HG03045 (cell line): ENCODE results near the gene SYTL1.

Experiments used
- ATAC-seq: cut with Tn5 transposase; IDR thresholded peaks from one replicate; pipeline ENCODE4 v1.9.1; 2021; ENCODE audit warnings: mild to moderate bottlenecking, moderate library complexity; ENCODE audit not compliant: unreplicated experiment

SYTL1 gene

GRCh38 chr1:27363766-27364695 is 22.2 kb downstream of the SYTL1 start:
- no peak for ATAC-seq

- no peak for ATAC-seq
Observed at GRCh38 chr1:27364696-27365371, 23.0 kb downstream of the SYTL1 start.

- ATAC-seq: peak; percentile 28
Observed at GRCh38 chr1:27365372-27366112, 23.7 kb downstream of the SYTL1 start.

- peak; percentile 35 for ATAC-seq
Observed at GRCh38 chr1:27366113-27366410, 24.2 kb downstream of the SYTL1 start.

- peak; percentile 43 for ATAC-seq
Observed at GRCh38 chr1:27366411-27367159, 24.8 kb downstream of the SYTL1 start, which contains the start of gene MAP3K6. TSS of gene MAP3K6 (minus strand) at chr1:27366961. CDS start at chr1:27366597, 364 bp downstream.

- no peak for ATAC-seq
Observed at GRCh38 chr1:27367160-27367650, 25.4 kb downstream of the SYTL1 start.

- ATAC-seq: no peak
Observed at GRCh38 chr1:27368869-27369582, 27.2 kb downstream of the SYTL1 start.

GRCh38 chr1:27372022-27372807 is 30.4 kb downstream of the SYTL1 start:
- ATAC-seq: no peak

- ATAC-seq: no peak
Observed at GRCh38 chr1:27372808-27373690, 31.2 kb downstream of the SYTL1 start.

- no peak for ATAC-seq
Observed at GRCh38 chr1:27374362-27375086, 32.7 kb downstream of the SYTL1 start, which contains the start of gene FCN3. TSS of gene FCN3 (minus strand) at chr1:27374824. CDS start at chr1:27374818, 6 bp downstream.

GRCh38 chr1:27377760-27378495 is 36.1 kb downstream of the SYTL1 start:
- no peak for ATAC-seq

GRCh38 chr1:27379564-27380122 is 37.8 kb downstream of the SYTL1 start:
- no peak for ATAC-seq

- no peak for ATAC-seq
Observed at GRCh38 chr1:27380224-27380623, 38.4 kb downstream of the SYTL1 start.

- no peak for ATAC-seq
Observed at GRCh38 chr1:27380766-27381733, 39.2 kb downstream of the SYTL1 start.
